KMS-11 (cell line): ENCODE data around the gene VWC2L.

Source experiments
- H2AFZ ChIP-seq: fragments of 200-600 bp; sonication (generic); 2 replicates; pipeline ENCODE4 v1.6.1; 2016; ENCODE audit warnings: antibody characterized with exemption, mixed run types, low read depth
- H3K27ac ChIP-seq: fragments of 200-600 bp; sonication (generic); 2 replicates; pipeline ENCODE4 v1.6.1; 2016; ENCODE audit warnings: mild to moderate bottlenecking, mixed run types
- H3K27me3 ChIP-seq: fragments of 200-600 bp; sonication (generic); 2 replicates; pipeline ENCODE4 v1.6.1; 2017; ENCODE audit warnings: mild to moderate bottlenecking, low read depth, mixed run types, moderate library complexity; ENCODE audit not compliant: insufficient read depth
- H3K36me3 ChIP-seq: fragments of 200-600 bp; sonication (generic); 2 replicates; pipeline ENCODE4 v1.6.1; 2017; ENCODE audit warnings: mild to moderate bottlenecking, mixed run types; ENCODE audit not compliant: insufficient read depth
- H3K4me1 ChIP-seq: fragments of 200-600 bp; sonication (generic); 2 replicates; pipeline ENCODE4 v1.6.1; 2016; ENCODE audit warnings: mild to moderate bottlenecking, low read depth, mixed run types; ENCODE audit not compliant: poor library complexity, severe bottlenecking
- H3K4me2 ChIP-seq: fragments of 200-600 bp; sonication (generic); 2 replicates; pipeline ENCODE4 v1.7.0; 2016; ENCODE audit warnings: mild to moderate bottlenecking, mixed run types
- H3K4me3 ChIP-seq: fragments of 200-600 bp; sonication (generic); IDR thresholded peaks from 2 replicates; pipeline ENCODE4 v1.6.1; 2017; ENCODE audit warnings: low read depth, low read length, mixed read lengths; ENCODE audit not compliant: insufficient read depth
- H3K79me2 ChIP-seq: fragments of 200-600 bp; sonication (generic); 2 replicates; pipeline ENCODE4 v1.6.1; 2016; ENCODE audit warnings: low read depth, mixed run types; ENCODE audit not compliant: insufficient read depth
- H3K9ac ChIP-seq: fragments of 200-600 bp; sonication (generic); 2 replicates; pipeline ENCODE4 v1.6.1; 2016; ENCODE audit warnings: mild to moderate bottlenecking, mixed run types
- H4K20me1 ChIP-seq: fragments of 200-600 bp; sonication (generic); 2 replicates; pipeline ENCODE4 v1.6.1; 2016; ENCODE audit warnings: mild to moderate bottlenecking, mixed run types; ENCODE audit not compliant: insufficient read depth
- CTCF ChIP-seq: fragments of 200-600 bp; sonication (generic); conservative IDR thresholded peaks from 2 replicates; pipeline ENCODE4 v1.6.1; 2017; ENCODE audit warnings: low read depth, mild to moderate bottlenecking, antibody characterized with exemption, low read length, moderate library complexity, mixed read lengths

VWC2L gene

GRCh38 chr2:214410918-214411554 is at the start of gene VWC2L:
VWC2L (plus strand) TSS chr2:214411054; CDS start chr2:214414194, 3,140 bp downstream.
- Histone ChIP-seq H3K4me1 (no peaks in the 10 kb centered on the region), H3K79me2 (no peaks in the 10 kb centered on the region), H3K27me3 (no peaks in the 10 kb centered on the region), H3K4me2 (no peak within 1 kb of the TSS), H3K9ac (no peak within 1 kb of the TSS), H3K36me3 (no peaks in the 10 kb centered on the region), H4K20me1 (no peaks in the 10 kb centered on the region), H3K27ac (no peak within 1 kb of the TSS), H2AFZ (no peak within 1 kb of the TSS), H3K4me3 (no peak within 1 kb of the TSS)
- no peak for TF ChIP-seq CTCF

GRCh38 chr2:214361116-214361515 is 49.7 kb upstream of the VWC2L start:
- Histone ChIP-seq H4K20me1 (no peaks in the 10 kb centered on the region), H3K4me3 (no peak overlapping the region), H3K27me3 (no peaks in the 10 kb centered on the region), H3K4me1 (no peaks in the 10 kb centered on the region), H3K4me2 (no peak overlapping the region), H3K79me2 (no peaks in the 10 kb centered on the region), H3K9ac (no peak overlapping the region), H3K27ac (no peak overlapping the region), H3K36me3 (no peaks in the 10 kb centered on the region), H2AFZ (no peak overlapping the region)
- TF ChIP-seq CTCF = no peak

GRCh38 chr2:214365549-214365948 is 45.3 kb upstream of the VWC2L start:
- Histone ChIP-seq H3K4me3 (no peak overlapping the region), H3K27ac (no peak overlapping the region), H3K27me3 (no peaks in the 10 kb centered on the region), H2AFZ (no peak overlapping the region), H3K79me2 (no peaks in the 10 kb centered on the region), H3K4me1 (no peaks in the 10 kb centered on the region), H3K36me3 (no peaks in the 10 kb centered on the region), H3K4me2 (no peak overlapping the region), H3K9ac (no peak overlapping the region), H4K20me1 (no peaks in the 10 kb centered on the region)
- no peak for TF ChIP-seq CTCF

GRCh38 chr2:214367171-214367570 is 43.7 kb upstream of the VWC2L start:
- H3K9ac ChIP-seq = no peak overlapping the region
- no peak overlapping the region for H3K4me2 ChIP-seq
- no peaks in the 10 kb centered on the region for H3K36me3 ChIP-seq
- H3K27ac ChIP-seq = no peak overlapping the region
- H2AFZ ChIP-seq = no peak overlapping the region
- no peak for TF ChIP-seq CTCF
- no peaks in the 10 kb centered on the region for H3K27me3 ChIP-seq
- H3K4me1 ChIP-seq = no peaks in the 10 kb centered on the region
- H3K4me3 ChIP-seq = no peak overlapping the region
- no peaks in the 10 kb centered on the region for H4K20me1 ChIP-seq
- H3K79me2 ChIP-seq = no peaks in the 10 kb centered on the region
